ENCODE data around the gene F5. TPM values are rescaled to one million over a fixed set of nuclear protein-coding genes. Genes with fewer than 3 reads are reported as not detected.

The F5 gene
- total RNA-seq, 1 donor from 2014 or later = 58.0 TPM

GRCh38 chr1:169527451-169528214 lies 58.6 kb downstream of the F5 start:
- Mint-ChIP-seq H3K36me3 (ENCODE audit: low read depth) (peaks cover 53% of the 10 kb centered on the region), H3K4me3 (no peak overlapping the region), H3K4me1 (ENCODE audit: low read depth) (peaks cover 33% of the 10 kb centered on the region), H3K9me3 (no peaks in the 10 kb centered on the region), H3K27me3 (ENCODE audit: insufficient read depth) (no peaks in the 10 kb centered on the region), H3K27ac (no peak overlapping the region)
- intact Hi-C loops (cut with micrococcal nuclease) = no loop called here
- no peak for DNase-seq (ENCODE audit: low spot score)

- peaks cover 47% of the 10 kb centered on the region for H3K36me3 Mint-ChIP-seq (ENCODE audit: low read depth)
- no peak for DNase-seq (ENCODE audit: low spot score)
- H3K9me3 Mint-ChIP-seq = no peaks in the 10 kb centered on the region
- H3K4me3 Mint-ChIP-seq = no peak overlapping the region
- no peak overlapping the region for H3K27ac Mint-ChIP-seq
- H3K27me3 Mint-ChIP-seq (ENCODE audit: insufficient read depth) = no peaks in the 10 kb centered on the region
- intact Hi-C loops (cut with micrococcal nuclease) = no loop called here
- peaks cover 33% of the 10 kb centered on the region for H3K4me1 Mint-ChIP-seq (ENCODE audit: low read depth)
Measured at GRCh38 chr1:169527001-169527400, 59.3 kb downstream of the F5 start.

GRCh38 chr1:169526120-169526832 lies 60.0 kb downstream of the F5 start:
- no peak for DNase-seq (ENCODE audit: low spot score)
- Mint-ChIP-seq H3K4me3 (no peak overlapping the region), H3K27ac (no peak overlapping the region), H3K27me3 (ENCODE audit: insufficient read depth) (no peaks in the 10 kb centered on the region), H3K36me3 (ENCODE audit: low read depth) (peaks cover 48% of the 10 kb centered on the region), H3K9me3 (no peaks in the 10 kb centered on the region), H3K4me1 (ENCODE audit: low read depth) (peaks cover 31% of the 10 kb centered on the region)
- intact Hi-C loops (cut with micrococcal nuclease) = no loop called here

GRCh38 chr1:169525391-169525790 lies 60.9 kb downstream of the F5 start:
- no peak for DNase-seq (ENCODE audit: low spot score)
- Mint-ChIP-seq H3K4me3 (no peak overlapping the region), H3K9me3 (no peaks in the 10 kb centered on the region), H3K36me3 (ENCODE audit: low read depth) (peaks cover 46% of the 10 kb centered on the region), H3K27me3 (ENCODE audit: insufficient read depth) (no peaks in the 10 kb centered on the region), H3K4me1 (ENCODE audit: low read depth) (peaks cover 25% of the 10 kb centered on the region), H3K27ac (no peak overlapping the region)
- intact Hi-C loops (cut with micrococcal nuclease) = no loop called here

- Mint-ChIP-seq H3K36me3 (ENCODE audit: low read depth) (peaks cover 50% of the 10 kb centered on the region), H3K9me3 (no peaks in the 10 kb centered on the region), H3K27ac (no peak overlapping the region), H3K4me3 (no peak overlapping the region), H3K27me3 (ENCODE audit: insufficient read depth) (no peaks in the 10 kb centered on the region), H3K4me1 (ENCODE audit: low read depth) (peaks cover 11% of the 10 kb centered on the region)
- intact Hi-C loops (cut with micrococcal nuclease) = no loop called here
- no peak for DNase-seq (ENCODE audit: low spot score)
Measured at GRCh38 chr1:169523904-169524303, 62.4 kb downstream of the F5 start.

- Mint-ChIP-seq H3K27me3 (ENCODE audit: insufficient read depth) (no peaks in the 10 kb centered on the region), H3K9me3 (no peaks in the 10 kb centered on the region), H3K4me3 (no peak overlapping the region), H3K4me1 (ENCODE audit: low read depth) (no peaks in the 10 kb centered on the region), H3K36me3 (ENCODE audit: low read depth) (peaks cover 58% of the 10 kb centered on the region), H3K27ac (no peak overlapping the region)
- DNase-seq (ENCODE audit: low spot score) = no peak
- intact Hi-C loops (cut with micrococcal nuclease) = no loop called here
Measured at GRCh38 chr1:169521226-169521625, 65.1 kb downstream of the F5 start.

- H3K36me3 Mint-ChIP-seq (ENCODE audit: low read depth) = peaks cover 69% of the 10 kb centered on the region
- no peak for DNase-seq (ENCODE audit: low spot score)
Measured at GRCh38 chr1:169517558-169518186, 68.6 kb downstream of the F5 start.

GRCh38 chr1:169515641-169516040 lies 70.6 kb downstream of the F5 start:
- H3K36me3 Mint-ChIP-seq (ENCODE audit: low read depth) = peaks cover 65% of the 10 kb centered on the region
- peaks cover 15% of the 10 kb centered on the region for H3K4me1 Mint-ChIP-seq (ENCODE audit: low read depth)
- DNase-seq (ENCODE audit: low spot score) = no peak
- no peak overlapping the region for H3K4me3 Mint-ChIP-seq
- intact Hi-C loops (cut with micrococcal nuclease) = no loop called here
- H3K9me3 Mint-ChIP-seq = no peaks in the 10 kb centered on the region
- no peak overlapping the region for H3K27ac Mint-ChIP-seq
- H3K27me3 Mint-ChIP-seq (ENCODE audit: insufficient read depth) = no peaks in the 10 kb centered on the region

More at GRCh38 chr1:169517558-169518186, 68.6 kb downstream of the F5 start:
- Mint-ChIP-seq H3K4me3 (no peak overlapping the region), H3K27ac (no peak overlapping the region), H3K27me3 (ENCODE audit: insufficient read depth) (no peaks in the 10 kb centered on the region), H3K4me1 (ENCODE audit: low read depth) (peaks cover 6% of the 10 kb centered on the region), H3K9me3 (no peaks in the 10 kb centered on the region)
- intact Hi-C loops (cut with micrococcal nuclease) = no loop called here

- Mint-ChIP-seq H3K9me3 (no peaks in the 10 kb centered on the region), H3K4me3 (no peak overlapping the region), H3K36me3 (ENCODE audit: low read depth) (peaks cover 62% of the 10 kb centered on the region), H3K4me1 (ENCODE audit: low read depth) (peaks cover 15% of the 10 kb centered on the region), H3K27me3 (ENCODE audit: insufficient read depth) (no peaks in the 10 kb centered on the region), H3K27ac (no peak overlapping the region)
- intact Hi-C loops (cut with micrococcal nuclease) = no loop called here
- DNase-seq (ENCODE audit: low spot score) = no peak
Measured at GRCh38 chr1:169514566-169515270, 71.6 kb downstream of the F5 start.

GRCh38 chr1:169513208-169513607 lies 73.1 kb downstream of the F5 start:
- Mint-ChIP-seq H3K27ac (no peak overlapping the region), H3K36me3 (ENCODE audit: low read depth) (peaks cover 58% of the 10 kb centered on the region), H3K4me1 (ENCODE audit: low read depth) (peaks cover 22% of the 10 kb centered on the region), H3K27me3 (ENCODE audit: insufficient read depth) (no peaks in the 10 kb centered on the region), H3K4me3 (no peak overlapping the region), H3K9me3 (no peaks in the 10 kb centered on the region)
- intact Hi-C loops (cut with micrococcal nuclease) = no loop called here
- no peak for DNase-seq (ENCODE audit: low spot score)

GRCh38 chr1:169511316-169512005 lies 74.8 kb downstream of the F5 start:
- intact Hi-C loops (cut with micrococcal nuclease) = no loop called here
- peaks cover 47% of the 10 kb centered on the region for H3K36me3 Mint-ChIP-seq (ENCODE audit: low read depth)
- H3K27me3 Mint-ChIP-seq (ENCODE audit: insufficient read depth) = no peaks in the 10 kb centered on the region
- H3K27ac Mint-ChIP-seq = no peak overlapping the region
- H3K4me3 Mint-ChIP-seq = no peak overlapping the region
- peaks cover 23% of the 10 kb centered on the region for H3K4me1 Mint-ChIP-seq (ENCODE audit: low read depth)
- no peak for DNase-seq (ENCODE audit: low spot score)
- peaks cover 3% of the 10 kb centered on the region for H3K9me3 Mint-ChIP-seq

GRCh38 chr1:169510060-169510459 lies 76.2 kb downstream of the F5 start:
- Mint-ChIP-seq H3K27ac (no peak overlapping the region), H3K4me3 (no peak overlapping the region), H3K9me3 (peaks cover 3% of the 10 kb centered on the region), H3K36me3 (ENCODE audit: low read depth) (peaks cover 34% of the 10 kb centered on the region), H3K27me3 (ENCODE audit: insufficient read depth) (no peaks in the 10 kb centered on the region), H3K4me1 (ENCODE audit: low read depth) (peaks cover 17% of the 10 kb centered on the region)
- DNase-seq (ENCODE audit: low spot score) = no peak
- intact Hi-C loops (cut with micrococcal nuclease) = no loop called here

Measured in activated T-helper 1 cell treated with anti-CD3 and anti-CD28 coated beads, Interleukin-12 subunit alpha, Interleukin-12 subunit beta, Interleukin-2, Interleukin-4 antibody, amounts not matched to agents 30 ng/mL and 10 ng/mL and 1 ng/mL, durations not matched to agents 14 hours and 24 hours and 36 hours (primary cell).